HG03354 (cell line): ENCODE results near the gene CHCHD4.

ENCODE experiments used
- ATAC-seq: cut with Tn5 transposase; IDR thresholded peaks from one replicate; pipeline ENCODE4 v1.9.1; 2021; ENCODE audit warnings: mild to moderate bottlenecking; ENCODE audit not compliant: unreplicated experiment, poor library complexity, severe bottlenecking

Gene CHCHD4

GRCh38 chr3:14138109-14138877 lies 13.6 kb upstream of the CHCHD4 start:
- no peak for ATAC-seq

GRCh38 chr3:14137445-14137844 lies 12.8 kb upstream of the CHCHD4 start:
- no peak for ATAC-seq

- ATAC-seq = no peak
Measured at GRCh38 chr3:14137004-14137403, 12.3 kb upstream of the CHCHD4 start.

GRCh38 chr3:14135581-14135980 lies 10.9 kb upstream of the CHCHD4 start:
- no peak for ATAC-seq

- ATAC-seq = no peak
Measured at GRCh38 chr3:14134291-14134690, 9.6 kb upstream of the CHCHD4 start.

- ATAC-seq = no peak
Measured at GRCh38 chr3:14133876-14134275, 9.2 kb upstream of the CHCHD4 start.

GRCh38 chr3:14133188-14133800 lies 8.6 kb upstream of the CHCHD4 start:
- no peak for ATAC-seq

- ATAC-seq = no peak
Measured at GRCh38 chr3:14132689-14133088, 8.0 kb upstream of the CHCHD4 start.

- no peak for ATAC-seq
Measured at GRCh38 chr3:14132120-14132519, 7.5 kb upstream of the CHCHD4 start.

- ATAC-seq = no peak
Measured at GRCh38 chr3:14131134-14131533, 6.5 kb upstream of the CHCHD4 start.

- no peak for ATAC-seq
Measured at GRCh38 chr3:14130707-14131106, 6.0 kb upstream of the CHCHD4 start.

GRCh38 chr3:14130230-14130629 lies 5.6 kb upstream of the CHCHD4 start:
- no peak for ATAC-seq

GRCh38 chr3:14129296-14129695 lies 4.6 kb upstream of the CHCHD4 start:
- ATAC-seq = no peak

GRCh38 chr3:14128724-14129123 lies 4.1 kb upstream of the CHCHD4 start:
- ATAC-seq = no peak

- ATAC-seq = no peak
Measured at GRCh38 chr3:14127516-14128161, 3.0 kb upstream of the CHCHD4 start.

GRCh38 chr3:14126887-14127505 lies 2.3 kb upstream of the CHCHD4 start:
- no peak for ATAC-seq

- no peak for ATAC-seq
Measured at GRCh38 chr3:14126017-14126886, 1.6 kb upstream of the CHCHD4 start.

GRCh38 chr3:14125193-14126016 lies 735 bp upstream of the CHCHD4 start:
- peak; percentile 36 for ATAC-seq

- ATAC-seq = peak; percentile 42
Measured at GRCh38 chr3:14124223-14124614, 451 bp downstream of the CHCHD4 start.
